GM23338 (cell line): Measurements from ENCODE around the gene APC.

Experiments used
- EZH2phosphoT487 ChIP-seq: fragments of 200-600 bp; sonication (generic); IDR thresholded peaks from one replicate; pipeline ENCODE4 v1.8.1; 2018; ENCODE audit warnings: antibody characterized with exemption; ENCODE audit not compliant: unreplicated experiment
- POLR2AphosphoS5 ChIP-seq: IDR thresholded peaks from 2 replicates; pipeline ENCODE4 v1.6.1; 2016; ENCODE audit warnings: antibody characterized with exemption, low read depth
- STAT1 ChIP-seq: IDR thresholded peaks from one replicate; pipeline ENCODE4 v1.6.1; 2016; ENCODE audit warnings: antibody characterized with exemption; ENCODE audit not compliant: unreplicated experiment
- TF ChIP-seq, protein P1 (sequence below), 2 experiments: fragments of 200-600 bp in 1 of 2; sonication (generic) in 1 of 2; conservative IDR thresholded peaks; 2 replicates each; pipeline versions ENCODE4 v1.5.1 to v1.6.1; 2016 to 2017; ENCODE audit warnings: antibody characterized with exemption in 2 of 2, low read depth in 2 of 2, mild to moderate bottlenecking in 2 of 2, moderate library complexity in 1 of 2
- TF ChIP-seq, protein P2 (sequence below): IDR thresholded peaks from one replicate; pipeline ENCODE4 v1.6.1; 2018; ENCODE audit warnings: antibody characterized with exemption; ENCODE audit not compliant: unreplicated experiment
- TF ChIP-seq, protein P3 (sequence below): fragments of 250-450 bp; sonication (Bioruptor Pico); IDR thresholded peaks from 2 replicates; pipeline ENCODE4 v1.5.0; 2020; ENCODE audit warnings: mild to moderate bottlenecking, moderate library complexity

DNA sequence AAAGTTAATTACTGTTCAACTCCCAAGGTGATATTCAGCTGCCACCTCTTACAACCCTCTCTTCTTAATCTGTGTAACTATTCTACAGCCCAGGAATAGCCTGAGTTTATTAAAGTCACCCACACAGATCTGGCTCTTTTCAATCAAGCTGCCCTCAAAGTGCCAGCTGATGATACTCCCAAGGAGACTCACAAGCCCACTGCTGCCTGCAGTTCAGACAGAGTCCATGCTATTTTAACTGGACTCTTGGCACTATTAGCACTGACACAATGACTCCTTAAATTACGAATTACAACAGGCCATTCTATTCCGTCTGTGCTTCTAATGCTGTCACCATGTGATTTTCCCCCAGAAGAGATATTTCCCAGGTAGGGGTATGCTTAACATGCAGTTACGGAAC lies 158.0 kb downstream of the APC start:
- TF ChIP-seq, protein P1, sequence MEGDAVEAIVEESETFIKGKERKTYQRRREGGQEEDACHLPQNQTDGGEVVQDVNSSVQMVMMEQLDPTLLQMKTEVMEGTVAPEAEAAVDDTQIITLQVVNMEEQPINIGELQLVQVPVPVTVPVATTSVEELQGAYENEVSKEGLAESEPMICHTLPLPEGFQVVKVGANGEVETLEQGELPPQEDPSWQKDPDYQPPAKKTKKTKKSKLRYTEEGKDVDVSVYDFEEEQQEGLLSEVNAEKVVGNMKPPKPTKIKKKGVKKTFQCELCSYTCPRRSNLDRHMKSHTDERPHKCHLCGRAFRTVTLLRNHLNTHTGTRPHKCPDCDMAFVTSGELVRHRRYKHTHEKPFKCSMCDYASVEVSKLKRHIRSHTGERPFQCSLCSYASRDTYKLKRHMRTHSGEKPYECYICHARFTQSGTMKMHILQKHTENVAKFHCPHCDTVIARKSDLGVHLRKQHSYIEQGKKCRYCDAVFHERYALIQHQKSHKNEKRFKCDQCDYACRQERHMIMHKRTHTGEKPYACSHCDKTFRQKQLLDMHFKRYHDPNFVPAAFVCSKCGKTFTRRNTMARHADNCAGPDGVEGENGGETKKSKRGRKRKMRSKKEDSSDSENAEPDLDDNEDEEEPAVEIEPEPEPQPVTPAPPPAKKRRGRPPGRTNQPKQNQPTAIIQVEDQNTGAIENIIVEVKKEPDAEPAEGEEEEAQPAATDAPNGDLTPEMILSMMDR (conservative IDR thresholded peaks at IDR 0.05; ENCODE audit: low read depth in 2 of 2): no peak
- no peak for TF ChIP-seq STAT1
- TF ChIP-seq, protein P2, sequence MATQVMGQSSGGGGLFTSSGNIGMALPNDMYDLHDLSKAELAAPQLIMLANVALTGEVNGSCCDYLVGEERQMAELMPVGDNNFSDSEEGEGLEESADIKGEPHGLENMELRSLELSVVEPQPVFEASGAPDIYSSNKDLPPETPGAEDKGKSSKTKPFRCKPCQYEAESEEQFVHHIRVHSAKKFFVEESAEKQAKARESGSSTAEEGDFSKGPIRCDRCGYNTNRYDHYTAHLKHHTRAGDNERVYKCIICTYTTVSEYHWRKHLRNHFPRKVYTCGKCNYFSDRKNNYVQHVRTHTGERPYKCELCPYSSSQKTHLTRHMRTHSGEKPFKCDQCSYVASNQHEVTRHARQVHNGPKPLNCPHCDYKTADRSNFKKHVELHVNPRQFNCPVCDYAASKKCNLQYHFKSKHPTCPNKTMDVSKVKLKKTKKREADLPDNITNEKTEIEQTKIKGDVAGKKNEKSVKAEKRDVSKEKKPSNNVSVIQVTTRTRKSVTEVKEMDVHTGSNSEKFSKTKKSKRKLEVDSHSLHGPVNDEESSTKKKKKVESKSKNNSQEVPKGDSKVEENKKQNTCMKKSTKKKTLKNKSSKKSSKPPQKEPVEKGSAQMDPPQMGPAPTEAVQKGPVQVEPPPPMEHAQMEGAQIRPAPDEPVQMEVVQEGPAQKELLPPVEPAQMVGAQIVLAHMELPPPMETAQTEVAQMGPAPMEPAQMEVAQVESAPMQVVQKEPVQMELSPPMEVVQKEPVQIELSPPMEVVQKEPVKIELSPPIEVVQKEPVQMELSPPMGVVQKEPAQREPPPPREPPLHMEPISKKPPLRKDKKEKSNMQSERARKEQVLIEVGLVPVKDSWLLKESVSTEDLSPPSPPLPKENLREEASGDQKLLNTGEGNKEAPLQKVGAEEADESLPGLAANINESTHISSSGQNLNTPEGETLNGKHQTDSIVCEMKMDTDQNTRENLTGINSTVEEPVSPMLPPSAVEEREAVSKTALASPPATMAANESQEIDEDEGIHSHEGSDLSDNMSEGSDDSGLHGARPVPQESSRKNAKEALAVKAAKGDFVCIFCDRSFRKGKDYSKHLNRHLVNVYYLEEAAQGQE: no peak
- no peak for TF ChIP-seq POLR2AphosphoS5
- TF ChIP-seq EZH2phosphoT487: no peak
- TF ChIP-seq, protein P3, sequence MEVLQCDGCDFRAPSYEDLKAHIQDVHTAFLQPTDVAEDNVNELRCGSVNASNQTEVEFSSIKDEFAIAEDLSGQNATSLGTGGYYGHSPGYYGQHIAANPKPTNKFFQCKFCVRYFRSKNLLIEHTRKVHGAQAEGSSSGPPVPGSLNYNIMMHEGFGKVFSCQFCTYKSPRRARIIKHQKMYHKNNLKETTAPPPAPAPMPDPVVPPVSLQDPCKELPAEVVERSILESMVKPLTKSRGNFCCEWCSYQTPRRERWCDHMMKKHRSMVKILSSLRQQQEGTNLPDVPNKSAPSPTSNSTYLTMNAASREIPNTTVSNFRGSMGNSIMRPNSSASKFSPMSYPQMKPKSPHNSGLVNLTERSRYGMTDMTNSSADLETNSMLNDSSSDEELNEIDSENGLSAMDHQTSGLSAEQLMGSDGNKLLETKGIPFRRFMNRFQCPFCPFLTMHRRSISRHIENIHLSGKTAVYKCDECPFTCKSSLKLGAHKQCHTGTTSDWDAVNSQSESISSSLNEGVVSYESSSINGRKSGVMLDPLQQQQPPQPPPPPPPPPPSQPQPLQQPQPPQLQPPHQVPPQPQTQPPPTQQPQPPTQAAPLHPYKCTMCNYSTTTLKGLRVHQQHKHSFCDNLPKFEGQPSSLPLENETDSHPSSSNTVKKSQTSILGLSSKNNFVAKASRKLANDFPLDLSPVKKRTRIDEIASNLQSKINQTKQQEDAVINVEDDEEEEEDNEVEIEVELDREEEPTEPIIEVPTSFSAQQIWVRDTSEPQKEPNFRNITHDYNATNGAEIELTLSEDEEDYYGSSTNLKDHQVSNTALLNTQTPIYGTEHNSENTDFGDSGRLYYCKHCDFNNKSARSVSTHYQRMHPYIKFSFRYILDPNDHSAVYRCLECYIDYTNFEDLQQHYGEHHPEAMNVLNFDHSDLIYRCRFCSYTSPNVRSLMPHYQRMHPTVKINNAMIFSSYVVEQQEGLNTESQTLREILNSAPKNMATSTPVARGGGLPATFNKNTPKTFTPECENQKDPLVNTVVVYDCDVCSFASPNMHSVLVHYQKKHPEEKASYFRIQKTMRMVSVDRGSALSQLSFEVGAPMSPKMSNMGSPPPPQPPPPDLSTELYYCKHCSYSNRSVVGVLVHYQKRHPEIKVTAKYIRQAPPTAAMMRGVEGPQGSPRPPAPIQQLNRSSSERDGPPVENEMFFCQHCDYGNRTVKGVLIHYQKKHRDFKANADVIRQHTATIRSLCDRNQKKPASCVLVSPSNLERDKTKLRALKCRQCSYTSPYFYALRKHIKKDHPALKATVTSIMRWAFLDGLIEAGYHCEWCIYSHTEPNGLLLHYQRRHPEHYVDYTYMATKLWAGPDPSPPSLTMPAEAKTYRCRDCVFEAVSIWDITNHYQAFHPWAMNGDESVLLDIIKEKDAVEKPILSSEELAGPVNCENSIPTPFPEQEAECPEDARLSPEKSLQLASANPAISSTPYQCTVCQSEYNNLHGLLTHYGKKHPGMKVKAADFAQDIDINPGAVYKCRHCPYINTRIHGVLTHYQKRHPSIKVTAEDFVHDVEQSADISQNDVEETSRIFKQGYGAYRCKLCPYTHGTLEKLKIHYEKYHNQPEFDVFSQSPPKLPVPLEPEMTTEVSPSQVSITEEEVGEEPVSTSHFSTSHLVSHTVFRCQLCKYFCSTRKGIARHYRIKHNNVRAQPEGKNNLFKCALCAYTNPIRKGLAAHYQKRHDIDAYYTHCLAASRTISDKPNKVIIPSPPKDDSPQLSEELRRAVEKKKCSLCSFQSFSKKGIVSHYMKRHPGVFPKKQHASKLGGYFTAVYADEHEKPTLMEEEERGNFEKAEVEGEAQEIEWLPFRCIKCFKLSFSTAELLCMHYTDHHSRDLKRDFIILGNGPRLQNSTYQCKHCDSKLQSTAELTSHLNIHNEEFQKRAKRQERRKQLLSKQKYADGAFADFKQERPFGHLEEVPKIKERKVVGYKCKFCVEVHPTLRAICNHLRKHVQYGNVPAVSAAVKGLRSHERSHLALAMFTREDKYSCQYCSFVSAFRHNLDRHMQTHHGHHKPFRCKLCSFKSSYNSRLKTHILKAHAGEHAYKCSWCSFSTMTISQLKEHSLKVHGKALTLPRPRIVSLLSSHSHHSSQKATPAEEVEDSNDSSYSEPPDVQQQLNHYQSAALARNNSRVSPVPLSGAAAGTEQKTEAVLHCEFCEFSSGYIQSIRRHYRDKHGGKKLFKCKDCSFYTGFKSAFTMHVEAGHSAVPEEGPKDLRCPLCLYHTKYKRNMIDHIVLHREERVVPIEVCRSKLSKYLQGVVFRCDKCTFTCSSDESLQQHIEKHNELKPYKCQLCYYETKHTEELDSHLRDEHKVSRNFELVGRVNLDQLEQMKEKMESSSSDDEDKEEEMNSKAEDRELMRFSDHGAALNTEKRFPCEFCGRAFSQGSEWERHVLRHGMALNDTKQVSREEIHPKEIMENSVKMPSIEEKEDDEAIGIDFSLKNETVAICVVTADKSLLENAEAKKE (CRISPR knock-in tag): no peak
